H9 (cell line): ENCODE measurements around the gene CLBA1. TPM values are rescaled to one million over a fixed set of nuclear protein-coding genes. Genes with fewer than 3 reads are reported as not detected.

Experiments used
- DNase-seq: peaks from one replicate; pipeline ENCODE4 v3.0.0-alpha.2; 2017
- H2AFZ ChIP-seq: one replicate; pipeline ENCODE4 v1.6.1; 2013; ENCODE audit warnings: mild to moderate bottlenecking, low read length, control low read depth, moderate library complexity
- H2AK5ac ChIP-seq: 2 replicates; pipeline ENCODE4 v1.6.1; 2013; ENCODE audit warnings: low read length, control low read depth, mixed read lengths; ENCODE audit not compliant: insufficient read length
- H2BK120ac ChIP-seq: one replicate; pipeline ENCODE4 v1.6.1; 2013; ENCODE audit warnings: low read depth, mild to moderate bottlenecking, low read length, control low read depth, inconsistent platforms; ENCODE audit not compliant: poor library complexity, severe bottlenecking
- H2BK12ac ChIP-seq: 2 replicates; pipeline ENCODE4 v1.6.1; 2013; ENCODE audit warnings: low read length, control low read depth, mixed read lengths, low read depth; ENCODE audit not compliant: insufficient read length
- H2BK15ac ChIP-seq: 2 replicates; pipeline ENCODE4 v1.6.1; 2013; ENCODE audit warnings: low read depth, low read length, control low read depth
- H2BK20ac ChIP-seq: one replicate; pipeline ENCODE4 v1.6.1; 2013; ENCODE audit warnings: low read depth, mild to moderate bottlenecking, low read length, control low read depth, inconsistent platforms; ENCODE audit not compliant: poor library complexity, severe bottlenecking
- H2BK5ac ChIP-seq: 2 replicates; pipeline ENCODE4 v1.6.1; 2013; ENCODE audit warnings: low read length, control low read depth, mixed read lengths; ENCODE audit not compliant: insufficient read length
- H3K14ac ChIP-seq: 2 replicates; pipeline ENCODE4 v1.6.1; 2013; ENCODE audit warnings: low read length, control low read depth; ENCODE audit not compliant: insufficient read depth
- H3K18ac ChIP-seq: 2 replicates; pipeline ENCODE4 v1.6.1; 2013; ENCODE audit warnings: low read depth, mild to moderate bottlenecking, mixed read lengths, low read length, control low read depth; ENCODE audit not compliant: insufficient read length
- H3K23ac ChIP-seq: 2 replicates; pipeline ENCODE4 v1.6.1; 2013; ENCODE audit warnings: low read length, control low read depth, mixed read lengths, low read depth; ENCODE audit not compliant: insufficient read length
- H3K23me2 ChIP-seq: 2 replicates; pipeline ENCODE4 v1.6.1; 2013; ENCODE audit warnings: low read depth, mild to moderate bottlenecking, mixed read lengths, low read length, control low read depth; ENCODE audit not compliant: insufficient read length, poor library complexity, severe bottlenecking
- H3K27ac ChIP-seq: 2 replicates; pipeline ENCODE4 v1.5.1; 2013; ENCODE audit warnings: low read length, control low read depth, mixed read lengths, low read depth; ENCODE audit not compliant: insufficient read length
- H3K27me3 ChIP-seq: 2 replicates; pipeline ENCODE4 v1.6.1; 2013; ENCODE audit warnings: low read length, control low read depth, inconsistent platforms; ENCODE audit not compliant: insufficient read depth
- H3K4ac ChIP-seq: 2 replicates; pipeline ENCODE4 v1.6.1; 2013; ENCODE audit warnings: low read depth, mild to moderate bottlenecking, control low read depth, inconsistent platforms, low read length, moderate library complexity
- H3K4me1 ChIP-seq: 2 replicates; pipeline ENCODE4 v1.6.1; 2013; ENCODE audit warnings: low read length, control low read depth, inconsistent platforms; ENCODE audit not compliant: insufficient read depth
- H3K4me2 ChIP-seq: 2 replicates; pipeline ENCODE4 v1.6.1; 2013; ENCODE audit warnings: low read length, control low read depth, mixed read lengths; ENCODE audit not compliant: insufficient read length, insufficient read depth
- H3K56ac ChIP-seq: 2 replicates; pipeline ENCODE4 v1.6.1; 2013; ENCODE audit warnings: low read depth, mild to moderate bottlenecking, mixed read lengths, low read length, control low read depth; ENCODE audit not compliant: insufficient read length
- H3K79me1 ChIP-seq: 2 replicates; pipeline ENCODE4 v1.6.1; 2013; ENCODE audit warnings: low read depth, mild to moderate bottlenecking, moderate library complexity, low read length, control low read depth, inconsistent platforms; ENCODE audit not compliant: insufficient read depth, poor library complexity, severe bottlenecking
- H3K79me2 ChIP-seq: 2 replicates; pipeline ENCODE4 v1.6.1; 2013; ENCODE audit warnings: low read length, control low read depth, inconsistent platforms; ENCODE audit not compliant: insufficient read depth
- H3K9ac ChIP-seq: 2 replicates; pipeline ENCODE4 v1.6.1; 2013; ENCODE audit warnings: low read length, control low read depth, mixed read lengths; ENCODE audit not compliant: insufficient read length; ENCODE audit errors: extremely low read depth
- H3K9me3 ChIP-seq: one replicate; pipeline ENCODE4 v1.6.1; 2013; ENCODE audit warnings: low read depth, low read length, inconsistent platforms; ENCODE audit not compliant: control insufficient read depth
- H3T11ph ChIP-seq: one replicate; pipeline ENCODE4 v1.6.1; 2013; ENCODE audit warnings: mild to moderate bottlenecking, low read length, control low read depth, inconsistent platforms
- H4K20me1 ChIP-seq: one replicate; pipeline ENCODE4 v1.6.1; 2013; ENCODE audit not compliant: control insufficient read depth, insufficient read length, insufficient read depth
- H4K5ac ChIP-seq: 2 replicates; pipeline ENCODE4 v1.6.1; 2013; ENCODE audit warnings: low read depth, mild to moderate bottlenecking, mixed read lengths, low read length, control low read depth; ENCODE audit not compliant: insufficient read length
- H4K8ac ChIP-seq: replicated peaks from 2 replicates; pipeline ENCODE4 v1.6.1; 2013; ENCODE audit warnings: low read length, control low read depth, mixed read lengths, low read depth; ENCODE audit not compliant: insufficient read length
- H4K91ac ChIP-seq: 2 replicates; pipeline ENCODE4 v1.6.1; 2013; ENCODE audit warnings: low read depth, mild to moderate bottlenecking, moderate library complexity, mixed read lengths, low read length, control low read depth; ENCODE audit not compliant: insufficient read length
- H3K27ac Mint-ChIP-seq, 3 experiments: 2 replicates in 2 of 3; 3 replicates in 1 of 3; pipeline ENCODE4 v1.8.0; 2020 to 2021; ENCODE audit warnings: mixed read lengths in 3 of 3, mild to moderate bottlenecking in 1 of 3, moderate library complexity in 1 of 3
- H3K27me3 Mint-ChIP-seq: 2 replicates; pipeline ENCODE4 v1.8.0; 2021; ENCODE audit warnings: low read depth, mild to moderate bottlenecking, moderate library complexity, mixed read lengths
- H3K36me3 Mint-ChIP-seq, 3 experiments: 2 replicates in 2 of 3; 3 replicates in 1 of 3; pipeline ENCODE4 v1.8.0; 2020 to 2021; ENCODE audit warnings: low read depth in 3 of 3, mixed read lengths in 3 of 3; ENCODE audit not compliant: insufficient read depth in 1 of 3
- H3K4me1 Mint-ChIP-seq, 2 experiments: 2 replicates each; pipeline ENCODE4 v1.8.0; 2020; ENCODE audit warnings: mixed read lengths in 2 of 2
- H3K4me3 Mint-ChIP-seq, 2 experiments: 2 replicates in 1 of 2; 3 replicates in 1 of 2; pipeline ENCODE4 v1.8.0; 2020 to 2021; ENCODE audit warnings: mild to moderate bottlenecking in 2 of 2, mixed read lengths in 2 of 2, moderate library complexity in 1 of 2
- H3K9me3 Mint-ChIP-seq, 2 experiments: 2 replicates in 1 of 2; 3 replicates in 1 of 2; pipeline ENCODE4 v1.8.0; 2020; ENCODE audit warnings: mild to moderate bottlenecking in 2 of 2, mixed read lengths in 2 of 2, moderate library complexity in 1 of 2
- WGBS: extraction: QIAGEN DNeasy Blood & Tissue Kit; methylation state at CpG from one replicate; pipeline ENCODE4 v1.1.7; 2013; ENCODE audit warnings: missing lambda C conversion rate, low lambda C conversion rate, mixed read lengths; ENCODE audit not compliant: insufficient read length; ENCODE audit errors: extremely low coverage; 5-methylcytosine and 5-hydroxymethylcytosine counted together
- total RNA-seq: library from RNA; stranded (reverse); gene quantifications from 2 replicates; pipeline ENCODE4 v1.2.1, GENCODE V29; 2021
- TF ChIP-seq, protein P1 (sequence below): fragments of 200-600 bp; sonication (generic); conservative IDR thresholded peaks from 3 replicates; pipeline ENCODE4 v1.8.0; 2021; ENCODE audit warnings: antibody characterized with exemption, mild to moderate bottlenecking

CLBA1 gene
- total RNA-seq, 1 experiment from 2014 or later, result 2.4 TPM

DNA sequence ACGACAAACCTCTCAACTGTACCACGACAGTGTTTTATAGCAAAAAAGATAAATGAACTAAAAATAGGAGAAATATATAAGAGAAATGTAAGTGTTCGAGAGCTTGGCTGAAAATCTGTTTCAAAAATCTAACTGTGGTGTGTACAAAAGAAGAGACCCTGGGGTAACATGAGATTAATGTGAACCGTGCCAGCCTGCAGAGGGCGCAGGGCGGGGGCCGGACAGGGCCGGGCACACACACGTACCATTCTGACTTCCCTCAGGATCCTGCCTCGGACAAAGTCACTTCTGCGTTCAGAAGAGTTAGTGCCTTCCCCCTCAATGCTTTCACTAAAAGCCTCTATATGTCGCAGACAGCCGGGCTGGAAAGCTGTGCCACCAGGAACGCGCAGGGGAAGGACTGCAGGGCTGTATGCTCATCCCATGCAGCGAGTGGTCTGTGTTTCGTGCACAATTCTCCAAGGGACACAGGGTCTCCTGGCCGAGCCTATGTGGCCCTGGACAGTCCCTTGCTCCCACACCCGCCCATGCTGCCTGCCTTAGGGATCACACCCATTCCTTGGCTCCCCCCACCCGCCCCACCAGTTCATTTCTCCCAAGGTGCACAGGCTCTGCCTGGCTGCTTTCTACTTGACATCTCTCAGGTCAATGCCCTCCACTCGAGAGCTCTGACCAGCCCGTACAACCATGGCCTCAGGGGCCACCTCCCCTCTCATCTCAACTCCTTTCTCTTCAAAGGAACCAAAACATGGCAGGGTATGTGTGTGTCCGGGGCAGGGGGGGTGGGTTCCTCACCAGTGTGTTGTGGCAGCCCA, 26.8 kb downstream of the CLBA1 start:
- Histone ChIP-seq H3K23ac (no peak overlapping the region), H2BK5ac (no peak overlapping the region), H3K14ac (no peak overlapping the region), H3K79me2 (peaks cover 49% of the 10 kb centered on the region), H3T11ph (no peak overlapping the region), H3K4ac (no peak overlapping the region), H4K91ac (no peak overlapping the region), H3K23me2 (no peaks in the 10 kb centered on the region), H4K20me1 (peaks cover 3% of the 10 kb centered on the region), H3K27me3 (no peaks in the 10 kb centered on the region), H2BK15ac (no peak overlapping the region), H4K8ac (no peak overlapping the region), H2AK5ac (no peak overlapping the region), H3K9me3 (no peaks in the 10 kb centered on the region), H3K4me2 (no peak overlapping the region), H3K18ac (no peak overlapping the region), H2BK12ac (no peak overlapping the region), H4K5ac (no peak overlapping the region), H2BK120ac (no peak overlapping the region), H2BK20ac (no peak overlapping the region), H3K79me1 (peaks cover 28% of the 10 kb centered on the region), H3K27ac (no peak overlapping the region), H2AFZ (no peak overlapping the region), H3K4me1 (no peaks in the 10 kb centered on the region; the same call in 1 of the 2 replicates), H3K9ac (no peak overlapping the region), H3K56ac (no peak overlapping the region)
- Mint-ChIP-seq H3K27me3 (no peaks in the 10 kb centered on the region; the same call in 1 of the 2 replicates), H3K4me3 (no peak overlapping the region), H3K27ac (peak overlapping the region in 2 of 3 experiments; percentile 23 to 39; a peak in 4 of 7 replicates), H3K9me3 (no peaks in the 10 kb centered on the region), H3K36me3 (peaks cover 23 to 62% (median 57%) of the 10 kb centered on the region in 3 experiments; a peak in 6 of 7 replicates), H3K4me1 (peaks cover 37 to 49% of the 10 kb centered on the region in 2 experiments)
- no CpG with 5 or more reads among the region's 23 CpGs for WGBS
- DNase-seq, result no peak
- TF ChIP-seq, protein P1, sequence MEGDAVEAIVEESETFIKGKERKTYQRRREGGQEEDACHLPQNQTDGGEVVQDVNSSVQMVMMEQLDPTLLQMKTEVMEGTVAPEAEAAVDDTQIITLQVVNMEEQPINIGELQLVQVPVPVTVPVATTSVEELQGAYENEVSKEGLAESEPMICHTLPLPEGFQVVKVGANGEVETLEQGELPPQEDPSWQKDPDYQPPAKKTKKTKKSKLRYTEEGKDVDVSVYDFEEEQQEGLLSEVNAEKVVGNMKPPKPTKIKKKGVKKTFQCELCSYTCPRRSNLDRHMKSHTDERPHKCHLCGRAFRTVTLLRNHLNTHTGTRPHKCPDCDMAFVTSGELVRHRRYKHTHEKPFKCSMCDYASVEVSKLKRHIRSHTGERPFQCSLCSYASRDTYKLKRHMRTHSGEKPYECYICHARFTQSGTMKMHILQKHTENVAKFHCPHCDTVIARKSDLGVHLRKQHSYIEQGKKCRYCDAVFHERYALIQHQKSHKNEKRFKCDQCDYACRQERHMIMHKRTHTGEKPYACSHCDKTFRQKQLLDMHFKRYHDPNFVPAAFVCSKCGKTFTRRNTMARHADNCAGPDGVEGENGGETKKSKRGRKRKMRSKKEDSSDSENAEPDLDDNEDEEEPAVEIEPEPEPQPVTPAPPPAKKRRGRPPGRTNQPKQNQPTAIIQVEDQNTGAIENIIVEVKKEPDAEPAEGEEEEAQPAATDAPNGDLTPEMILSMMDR, result peak; percentile 36; the same call in 1 of the 3 replicates
